T47D (cell line): ENCODE data around the gene THAP3.

ENCODE experiments used
- DNase-seq, 2 experiments: peaks; one replicate each; pipeline versions ENCODE4 v3.0.0 to v3.0.0-alpha.2; 2011 to 2012; ENCODE audit warnings: low read depth in 1 of 2, low spot score in 1 of 2
- JUND ChIP-seq: IDR thresholded peaks from 2 replicates; pipeline ENCODE4 v1.6.1; 2012; ENCODE audit warnings: low read depth
- in situ Hi-C: cut with HindIII; loops from 2 replicates; pipeline ENCODE4 v1.10.0; 2016; ENCODE audit warnings: low sequenced_read_pairs, low pct_unique_long_range_greater_than_20kb

Gene THAP3, protein sequence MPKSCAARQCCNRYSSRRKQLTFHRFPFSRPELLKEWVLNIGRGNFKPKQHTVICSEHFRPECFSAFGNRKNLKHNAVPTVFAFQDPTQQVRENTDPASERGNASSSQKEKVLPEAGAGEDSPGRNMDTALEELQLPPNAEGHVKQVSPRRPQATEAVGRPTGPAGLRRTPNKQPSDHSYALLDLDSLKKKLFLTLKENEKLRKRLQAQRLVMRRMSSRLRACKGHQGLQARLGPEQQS

DNA sequence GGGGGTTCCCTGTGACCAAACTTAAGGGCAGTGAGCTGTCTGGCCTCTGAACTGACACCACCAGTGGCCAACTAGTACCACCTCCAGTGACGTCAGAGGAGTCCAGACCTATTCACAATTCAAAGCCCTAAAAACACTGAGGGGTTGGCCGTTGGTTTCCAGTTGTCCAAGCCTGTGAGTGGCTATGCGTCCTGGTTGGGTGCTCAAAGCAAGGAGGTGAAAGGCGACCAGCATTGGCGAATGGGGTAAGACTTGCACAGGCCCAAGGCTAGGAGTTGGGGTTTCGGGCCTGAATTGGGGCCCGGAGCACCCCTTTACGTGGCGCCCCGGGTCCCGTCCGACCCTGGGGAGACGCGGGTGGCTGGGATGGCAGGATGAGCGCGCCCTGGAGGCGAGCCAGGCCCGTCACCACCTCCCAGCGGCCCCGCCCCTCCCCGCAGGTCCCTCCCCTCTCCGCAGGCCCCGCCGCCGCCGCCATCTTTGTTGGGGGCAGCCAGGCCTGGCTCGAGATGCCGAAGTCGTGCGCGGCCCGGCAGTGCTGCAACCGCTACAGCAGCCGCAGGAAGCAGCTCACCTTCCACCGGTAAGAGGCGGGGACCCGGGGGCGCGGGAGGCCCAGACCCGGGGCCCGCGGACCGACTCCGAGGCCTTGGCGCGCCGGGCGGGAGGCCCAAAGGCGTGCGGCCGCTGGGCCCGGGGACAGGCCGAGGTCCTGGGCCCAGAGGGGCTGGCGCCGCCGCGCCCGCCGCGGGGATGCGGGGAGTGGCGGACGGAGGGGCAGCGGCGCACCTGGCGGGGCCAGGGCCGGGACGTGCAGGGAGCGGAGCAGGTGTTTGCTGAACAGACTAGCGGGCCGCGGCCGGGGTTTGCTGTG lies at the start of gene THAP3:
Gene THAP3 (plus strand): TSS at position 159 of the 874 bp plus-strand sequence. CDS start 351 bp downstream, at position 510.
- DNase-seq = peak; percentile 86 to 93
- in situ Hi-C loops = no loop called here
- TF ChIP-seq JUND = no peak

DNA sequence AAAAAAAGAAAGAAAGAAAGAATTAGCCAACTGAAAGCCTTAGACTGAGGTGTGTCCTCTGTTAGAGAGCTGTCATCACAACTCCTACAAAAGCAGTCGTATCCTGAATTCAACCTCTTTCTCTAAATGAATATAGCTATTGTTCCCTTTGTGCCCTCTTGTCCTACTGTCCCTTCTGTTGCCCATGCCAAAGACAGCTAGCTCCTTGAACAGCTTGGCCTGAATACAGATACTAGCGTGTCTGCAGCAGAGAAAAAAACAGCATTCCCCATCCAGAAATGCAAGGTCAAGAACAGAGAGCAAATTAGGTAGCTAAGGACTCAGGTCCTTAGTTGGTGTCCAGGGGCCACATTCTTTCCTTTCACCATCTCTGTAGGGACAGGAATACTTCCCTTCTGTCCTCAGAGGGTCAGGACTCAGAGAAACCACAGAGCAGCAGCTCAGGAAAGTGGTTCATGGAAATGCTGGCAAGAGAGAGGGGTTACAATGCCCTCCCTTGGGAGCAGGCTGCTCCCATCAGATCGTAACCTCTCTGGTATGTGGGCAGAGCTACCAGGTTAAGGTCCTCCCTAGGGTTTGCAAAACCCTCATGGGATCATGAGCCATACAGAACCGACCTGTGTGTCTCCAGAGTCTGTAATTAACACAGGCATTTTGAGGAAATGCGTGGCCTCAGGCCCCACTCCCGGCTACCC lies 46.7 kb upstream of the THAP3 start:
- in situ Hi-C loops = no loop called here
- DNase-seq = no peak

DNA sequence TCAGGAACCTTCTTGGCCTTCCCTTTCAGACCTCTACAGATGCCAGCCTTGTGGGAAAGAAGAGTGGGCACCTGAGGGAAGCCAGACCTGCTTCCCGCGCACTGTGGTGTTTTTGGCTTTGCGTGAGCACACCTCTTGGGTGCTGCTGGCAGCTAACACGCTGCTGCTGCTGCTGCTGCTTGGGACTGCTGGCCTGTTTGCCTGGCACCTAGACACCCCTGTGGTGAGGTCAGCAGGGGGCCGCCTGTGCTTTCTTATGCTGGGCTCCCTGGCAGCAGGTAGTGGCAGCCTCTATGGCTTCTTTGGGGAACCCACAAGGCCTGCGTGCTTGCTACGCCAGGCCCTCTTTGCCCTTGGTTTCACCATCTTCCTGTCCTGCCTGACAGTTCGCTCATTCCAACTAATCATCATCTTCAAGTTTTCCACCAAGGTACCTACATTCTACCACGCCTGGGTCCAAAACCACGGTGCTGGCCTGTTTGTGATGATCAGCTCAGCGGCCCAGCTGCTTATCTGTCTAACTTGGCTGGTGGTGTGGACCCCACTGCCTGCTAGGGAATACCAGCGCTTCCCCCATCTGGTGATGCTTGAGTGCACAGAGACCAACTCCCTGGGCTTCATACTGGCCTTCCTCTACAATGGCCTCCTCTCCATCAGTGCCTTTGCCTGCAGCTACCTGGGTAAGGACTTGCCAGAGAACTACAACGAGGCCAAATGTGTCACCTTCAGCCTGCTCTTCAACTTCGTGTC lies 45.9 kb upstream of the THAP3 start:
- DNase-seq = no peak
- no peak for TF ChIP-seq JUND
- in situ Hi-C loops = no loop called here

More for the DNA sequence above, 46.7 kb upstream of the THAP3 start:
- TF ChIP-seq JUND = no peak

DNA sequence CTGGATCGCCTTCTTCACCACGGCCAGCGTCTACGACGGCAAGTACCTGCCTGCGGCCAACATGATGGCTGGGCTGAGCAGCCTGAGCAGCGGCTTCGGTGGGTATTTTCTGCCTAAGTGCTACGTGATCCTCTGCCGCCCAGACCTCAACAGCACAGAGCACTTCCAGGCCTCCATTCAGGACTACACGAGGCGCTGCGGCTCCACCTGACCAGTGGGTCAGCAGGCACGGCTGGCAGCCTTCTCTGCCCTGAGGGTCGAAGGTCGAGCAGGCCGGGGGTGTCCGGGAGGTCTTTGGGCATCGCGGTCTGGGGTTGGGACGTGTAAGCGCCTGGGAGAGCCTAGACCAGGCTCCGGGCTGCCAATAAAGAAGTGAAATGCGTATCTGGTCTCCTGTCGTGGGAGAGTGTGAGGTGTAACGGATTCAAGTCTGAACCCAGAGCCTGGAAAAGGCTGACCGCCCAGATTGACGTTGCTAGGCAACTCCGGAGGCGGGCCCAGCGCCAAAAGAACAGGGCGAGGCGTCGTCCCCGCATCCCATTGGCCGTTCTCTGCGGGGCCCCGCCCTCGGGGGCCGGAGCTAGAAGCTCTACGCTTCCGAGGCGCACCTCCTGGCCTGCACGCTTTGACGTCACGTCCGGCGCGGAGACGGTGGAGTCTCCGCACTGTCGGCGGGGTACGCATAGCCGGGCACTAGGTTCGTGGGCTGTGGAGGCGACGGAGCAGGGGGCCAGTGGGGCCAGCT lies 45.1 kb upstream of the THAP3 start, which contains the start of gene ZBTB48:
Gene ZBTB48 (plus strand): TSS at position 621 of the 745 bp plus-strand sequence. CDS start 616 bp downstream, outside the sequence.
- no peak for TF ChIP-seq JUND
- peak; percentile 96 for DNase-seq
- in situ Hi-C loops = no loop called here

DNA sequence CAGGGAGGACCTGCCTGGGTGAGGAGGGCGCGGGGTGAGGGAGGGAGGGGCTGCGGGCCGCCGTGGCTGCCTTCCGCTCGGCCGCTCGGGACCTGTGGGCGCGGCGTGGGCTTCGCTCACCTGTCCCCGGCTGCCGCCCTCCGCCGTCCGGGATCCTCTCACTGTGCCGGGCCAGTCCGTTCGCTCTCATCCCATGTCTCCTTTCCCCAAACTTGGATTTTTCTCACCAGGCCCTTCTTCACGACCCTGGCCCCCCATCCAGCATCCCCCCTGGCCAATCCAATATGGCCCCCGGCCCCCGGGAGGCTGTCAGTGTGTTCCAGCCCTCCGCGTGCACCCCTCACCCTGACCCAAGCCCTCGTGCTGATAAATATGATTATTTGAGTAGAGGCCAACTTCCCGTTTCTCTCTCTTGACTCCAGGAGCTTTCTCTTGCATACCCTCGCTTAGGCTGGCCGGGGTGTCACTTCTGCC lies 44.5 kb upstream of the THAP3 start:
- no peak for DNase-seq
- TF ChIP-seq JUND = no peak
- in situ Hi-C loops = no loop called here

DNA sequence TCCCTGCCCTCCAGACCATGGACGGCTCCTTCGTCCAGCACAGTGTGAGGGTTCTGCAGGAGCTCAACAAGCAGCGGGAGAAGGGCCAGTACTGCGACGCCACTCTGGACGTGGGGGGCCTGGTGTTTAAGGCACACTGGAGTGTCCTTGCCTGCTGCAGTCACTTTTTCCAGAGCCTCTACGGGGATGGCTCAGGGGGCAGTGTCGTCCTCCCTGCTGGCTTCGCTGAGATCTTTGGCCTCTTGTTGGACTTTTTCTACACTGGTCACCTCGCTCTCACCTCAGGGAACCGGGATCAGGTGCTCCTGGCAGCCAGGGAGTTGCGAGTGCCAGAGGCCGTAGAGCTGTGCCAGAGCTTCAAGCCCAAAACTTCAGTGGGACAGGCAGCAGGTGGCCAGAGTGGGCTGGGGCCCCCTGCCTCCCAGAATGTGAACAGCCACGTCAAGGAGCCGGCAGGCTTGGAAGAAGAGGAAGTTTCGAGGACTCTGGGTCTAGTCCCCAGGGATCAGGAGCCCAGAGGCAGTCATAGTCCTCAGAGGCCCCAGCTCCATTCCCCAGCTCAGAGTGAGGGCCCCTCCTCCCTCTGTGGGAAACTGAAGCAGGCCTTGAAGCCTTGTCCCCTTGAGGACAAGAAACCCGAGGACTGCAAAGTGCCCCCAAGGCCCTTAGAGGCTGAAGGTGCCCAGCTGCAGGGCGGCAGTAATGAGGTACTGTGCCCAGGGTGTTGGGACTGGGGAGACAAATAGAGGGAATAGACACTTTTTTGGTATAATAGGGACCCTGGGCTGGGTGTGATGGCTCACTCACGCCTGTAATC lies 43.9 kb upstream of the THAP3 start:
- in situ Hi-C loops = no loop called here
- DNase-seq = no peak
- TF ChIP-seq JUND = no peak

DNA sequence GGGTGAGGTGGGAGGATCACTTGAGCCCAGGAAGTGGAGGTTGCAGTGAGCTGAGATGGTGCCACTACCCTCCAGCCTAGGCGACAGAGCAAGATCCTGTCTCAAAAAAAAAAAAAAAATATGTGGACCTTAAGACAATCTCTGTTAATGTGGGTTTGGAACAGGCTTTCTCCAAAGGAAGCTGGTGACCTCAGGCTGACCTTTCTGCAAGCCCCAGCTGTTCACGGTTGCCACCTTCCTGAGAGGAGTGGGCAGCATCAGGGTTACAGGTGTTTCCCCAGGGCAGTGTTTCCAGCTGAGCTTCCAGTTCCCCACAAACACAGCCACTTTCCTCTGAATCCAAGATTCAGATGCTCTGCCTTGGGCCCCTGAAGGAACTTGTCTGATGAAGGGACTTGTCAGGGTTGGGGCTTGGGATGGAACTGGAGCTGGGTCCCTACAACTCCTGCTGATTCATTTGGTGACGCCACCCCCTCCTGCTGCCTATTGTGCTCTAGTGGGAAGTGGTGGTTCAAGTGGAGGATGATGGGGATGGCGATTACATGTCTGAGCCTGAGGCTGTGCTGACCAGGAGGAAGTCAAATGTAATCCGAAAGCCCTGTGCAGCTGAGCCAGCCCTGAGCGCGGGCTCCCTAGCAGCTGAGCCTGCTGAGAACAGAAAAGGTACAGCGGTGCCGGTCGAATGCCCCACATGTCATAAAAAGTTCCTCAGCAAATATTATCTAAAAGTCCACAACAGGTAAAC lies 42.9 kb upstream of the THAP3 start:
- no peak for DNase-seq
- in situ Hi-C loops = no loop called here
- TF ChIP-seq JUND = no peak

DNA sequence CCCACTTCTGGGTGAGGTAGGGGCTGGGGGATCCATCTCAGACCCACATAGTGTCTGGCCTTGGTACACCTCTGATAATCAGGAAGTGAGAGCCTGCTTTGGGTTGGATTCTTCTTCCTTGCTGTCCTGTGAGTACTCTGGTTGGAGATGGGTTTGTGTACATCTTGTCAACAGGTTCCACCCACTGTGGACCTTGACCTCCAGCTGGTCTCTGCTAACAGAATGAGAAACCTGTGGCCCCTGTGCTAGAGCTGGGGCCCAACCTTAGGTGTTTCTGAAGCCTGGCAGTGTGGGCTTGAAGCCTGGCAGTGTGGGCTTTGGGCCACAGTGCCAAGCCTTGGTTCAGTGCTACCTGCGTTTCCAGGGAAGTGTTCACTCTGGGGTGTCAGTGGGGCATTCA lies 42.3 kb upstream of the THAP3 start:
- no peak for TF ChIP-seq JUND
- DNase-seq = no peak
- in situ Hi-C loops = no loop called here

DNA sequence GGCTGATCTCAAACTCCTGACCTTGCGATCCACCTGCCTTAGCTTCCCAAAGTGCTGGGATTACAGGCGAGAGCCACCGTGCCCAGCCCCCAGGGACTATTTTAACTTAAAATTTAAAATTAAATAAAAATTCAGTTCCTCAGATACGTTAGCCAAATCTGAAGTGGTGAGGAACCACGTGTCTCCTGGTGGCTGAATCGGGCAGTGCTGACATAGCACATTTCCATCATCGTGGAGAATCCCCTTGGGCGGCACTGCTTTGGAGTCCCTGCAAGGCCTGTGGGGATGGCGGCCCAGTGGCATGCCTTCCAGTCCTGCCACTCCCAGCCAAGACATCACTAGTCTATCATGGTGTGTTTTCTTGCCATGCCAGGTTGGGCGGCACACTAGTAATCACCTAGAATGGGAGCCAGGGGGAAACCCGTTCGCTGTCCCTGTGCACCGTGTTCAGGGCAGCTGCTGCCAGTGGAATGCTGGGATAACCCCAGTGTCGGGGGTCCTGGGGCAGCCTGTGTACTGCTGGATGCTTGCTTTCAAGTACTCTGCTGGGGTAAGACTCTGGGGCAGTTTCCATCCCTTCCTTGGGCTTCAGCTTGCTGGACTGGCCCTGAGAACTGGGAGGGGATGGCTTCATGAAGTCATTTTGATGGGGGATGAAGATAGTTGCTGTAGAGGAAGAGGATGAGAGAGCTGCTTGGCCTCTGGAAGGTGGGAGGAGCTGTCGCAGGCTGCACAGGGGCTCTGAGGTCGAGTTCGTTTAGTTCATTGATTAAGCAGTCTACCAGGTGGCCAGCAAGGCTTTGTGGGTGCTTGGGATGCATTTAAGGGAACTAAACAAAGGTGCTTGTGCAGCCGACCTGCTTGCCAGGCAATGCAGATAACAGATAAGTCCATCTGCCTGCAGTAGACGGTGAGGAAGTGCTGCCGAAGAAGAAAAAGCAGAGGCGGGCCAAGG lies 40.3 kb upstream of the THAP3 start:
- DNase-seq = no peak
- in situ Hi-C loops = no loop called here
- TF ChIP-seq JUND = no peak
